ENCODE data around the gene C6orf136.

The C6orf136 gene

GRCh38 chr6:30646450-30647241, at the start of gene C6orf136:
Gene C6orf136, plus strand, starts transcription at chr6:30647133. Its CDS starts 99 bp downstream, at chr6:30647232.
- peak; percentile 87 to 88 for DNase-seq (ENCODE audit: low read depth in 2 of 2)

GRCh38 chr6:30597315-30598144, 49.4 kb upstream of the C6orf136 start:
- DNase-seq (ENCODE audit: low read depth in 2 of 2): peak; percentile 45 to 56

GRCh38 chr6:30598912-30599624, 47.9 kb upstream of the C6orf136 start:
- no peak for DNase-seq (ENCODE audit: low read depth in 2 of 2)

- no peak for DNase-seq (ENCODE audit: low read depth in 2 of 2)
Observed at GRCh38 chr6:30599625-30600324, 47.2 kb upstream of the C6orf136 start.

- DNase-seq (ENCODE audit: low read depth in 2 of 2): no peak
Observed at GRCh38 chr6:30600451-30600961, 46.4 kb upstream of the C6orf136 start.

GRCh38 chr6:30601436-30601814, 45.5 kb upstream of the C6orf136 start:
- no peak for DNase-seq (ENCODE audit: low read depth in 2 of 2)

- no peak for DNase-seq (ENCODE audit: low read depth in 2 of 2)
Observed at GRCh38 chr6:30601815-30602641, 44.9 kb upstream of the C6orf136 start.

- DNase-seq (ENCODE audit: low read depth in 2 of 2): no peak
Observed at GRCh38 chr6:30603961-30604360, 43.0 kb upstream of the C6orf136 start.

- no peak for DNase-seq (ENCODE audit: low read depth in 2 of 2)
Observed at GRCh38 chr6:30610065-30610464, 36.9 kb upstream of the C6orf136 start.

- no peak for DNase-seq (ENCODE audit: low read depth in 2 of 2)
Observed at GRCh38 chr6:30611150-30611855, 35.6 kb upstream of the C6orf136 start.

GRCh38 chr6:30611856-30612194, 35.1 kb upstream of the C6orf136 start:
- DNase-seq (ENCODE audit: low read depth in 2 of 2): no peak

GRCh38 chr6:30612213-30612612, 34.7 kb upstream of the C6orf136 start:
- no peak for DNase-seq (ENCODE audit: low read depth in 2 of 2)

- no peak for DNase-seq (ENCODE audit: low read depth in 2 of 2)
Observed at GRCh38 chr6:30612687-30613248, 34.2 kb upstream of the C6orf136 start.

GRCh38 chr6:30613251-30614043, 33.5 kb upstream of the C6orf136 start:
- DNase-seq (ENCODE audit: low read depth in 2 of 2): no peak

GRCh38 chr6:30614044-30614842, 32.7 kb upstream of the C6orf136 start:
- DNase-seq (ENCODE audit: low read depth in 2 of 2): no peak

GRCh38 chr6:30614843-30615218, 32.1 kb upstream of the C6orf136 start:
- DNase-seq (ENCODE audit: low read depth in 2 of 2): peak; percentile 70 to 74

GRCh38 chr6:30615219-30615957, 31.5 kb upstream of the C6orf136 start:
- DNase-seq (ENCODE audit: low read depth in 2 of 2): no peak
